Kidney epithelial cell (primary cell): ENCODE data around the gene HBM. TPM values are rescaled to one million over a fixed set of nuclear protein-coding genes. Genes with fewer than 3 reads are reported as not detected.
"Not testable (repeated sequence)": the region's sequence is repeated elsewhere in the genome, so short reads cannot be mapped to it uniquely, and the experiment has no call there.

ENCODE experiments used
- DNase-seq: peaks from one replicate; pipeline ENCODE4 v3.0.0-alpha.2; 2010; ENCODE audit warnings: low read depth
- H3K27me3 ChIP-seq: 2 replicates; pipeline ENCODE4 v1.6.0; 2011; ENCODE audit warnings: low read length; ENCODE audit not compliant: control insufficient read depth, insufficient read depth
- H3K36me3 ChIP-seq: 2 replicates; pipeline ENCODE4 v1.5.1; 2011; ENCODE audit warnings: low read length; ENCODE audit not compliant: control insufficient read depth, insufficient read depth
- H3K4me3 ChIP-seq: 2 replicates; pipeline ENCODE4 v1.5.1; 2011; ENCODE audit warnings: low read depth, mild to moderate bottlenecking, control low read depth, low read length
- total RNA-seq: library from RNA; depleted of rRNA; stranded (reverse); fragments of >200 nt; gene quantifications from 2 replicates; pipeline ENCODE4 v1.2.3, GENCODE V29; 2015
- TF ChIP-seq, protein P1 (sequence below): IDR thresholded peaks from 2 replicates; pipeline ENCODE4 v1.5.1; 2011; ENCODE audit warnings: mild to moderate bottlenecking, moderate library complexity, low read length, control low read depth, inconsistent platforms; ENCODE audit not compliant: insufficient read depth, poor library complexity, severe bottlenecking

HBM gene
- total RNA-seq, 1 donor from 2014 or later: not detected

DNA sequence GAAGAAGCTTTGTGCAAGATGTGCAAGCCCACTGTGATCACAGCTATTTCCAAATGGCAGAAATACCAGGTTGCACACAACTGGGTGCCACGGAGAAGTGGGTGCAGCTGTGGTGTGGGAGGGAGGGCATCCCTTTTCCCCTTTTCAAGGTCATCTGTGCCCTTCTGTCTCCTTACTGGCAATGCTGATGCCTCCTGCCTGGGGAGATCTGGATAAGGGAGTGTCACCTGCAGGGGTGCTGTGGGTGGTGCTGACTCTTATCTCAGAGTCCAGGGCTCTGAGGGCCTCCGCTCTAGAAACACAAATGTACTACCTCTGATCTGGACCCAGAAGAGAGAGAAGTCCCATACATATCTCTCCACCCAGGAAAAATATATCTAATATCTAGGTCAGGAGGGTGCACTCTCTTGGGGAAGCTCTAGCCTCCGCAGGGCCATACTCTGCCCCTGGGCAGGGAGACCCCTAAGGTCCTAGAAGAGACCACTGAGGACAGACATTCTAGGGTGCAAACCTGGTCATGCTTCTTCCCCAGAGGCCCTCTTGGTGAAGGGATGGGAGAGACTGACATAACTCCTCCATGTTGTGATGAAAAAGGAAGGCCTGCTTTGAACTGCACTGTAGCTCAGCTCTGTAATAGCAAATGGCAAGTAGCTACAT, 45.8 kb upstream of the HBM start:
- Histone ChIP-seq H3K27me3 (no peaks in the 10 kb centered on the region), H3K4me3 (no peak overlapping the region), H3K36me3 (no peaks in the 10 kb centered on the region)
- TF ChIP-seq, protein P1, sequence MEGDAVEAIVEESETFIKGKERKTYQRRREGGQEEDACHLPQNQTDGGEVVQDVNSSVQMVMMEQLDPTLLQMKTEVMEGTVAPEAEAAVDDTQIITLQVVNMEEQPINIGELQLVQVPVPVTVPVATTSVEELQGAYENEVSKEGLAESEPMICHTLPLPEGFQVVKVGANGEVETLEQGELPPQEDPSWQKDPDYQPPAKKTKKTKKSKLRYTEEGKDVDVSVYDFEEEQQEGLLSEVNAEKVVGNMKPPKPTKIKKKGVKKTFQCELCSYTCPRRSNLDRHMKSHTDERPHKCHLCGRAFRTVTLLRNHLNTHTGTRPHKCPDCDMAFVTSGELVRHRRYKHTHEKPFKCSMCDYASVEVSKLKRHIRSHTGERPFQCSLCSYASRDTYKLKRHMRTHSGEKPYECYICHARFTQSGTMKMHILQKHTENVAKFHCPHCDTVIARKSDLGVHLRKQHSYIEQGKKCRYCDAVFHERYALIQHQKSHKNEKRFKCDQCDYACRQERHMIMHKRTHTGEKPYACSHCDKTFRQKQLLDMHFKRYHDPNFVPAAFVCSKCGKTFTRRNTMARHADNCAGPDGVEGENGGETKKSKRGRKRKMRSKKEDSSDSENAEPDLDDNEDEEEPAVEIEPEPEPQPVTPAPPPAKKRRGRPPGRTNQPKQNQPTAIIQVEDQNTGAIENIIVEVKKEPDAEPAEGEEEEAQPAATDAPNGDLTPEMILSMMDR: no peak
- DNase-seq: no peak

DNA sequence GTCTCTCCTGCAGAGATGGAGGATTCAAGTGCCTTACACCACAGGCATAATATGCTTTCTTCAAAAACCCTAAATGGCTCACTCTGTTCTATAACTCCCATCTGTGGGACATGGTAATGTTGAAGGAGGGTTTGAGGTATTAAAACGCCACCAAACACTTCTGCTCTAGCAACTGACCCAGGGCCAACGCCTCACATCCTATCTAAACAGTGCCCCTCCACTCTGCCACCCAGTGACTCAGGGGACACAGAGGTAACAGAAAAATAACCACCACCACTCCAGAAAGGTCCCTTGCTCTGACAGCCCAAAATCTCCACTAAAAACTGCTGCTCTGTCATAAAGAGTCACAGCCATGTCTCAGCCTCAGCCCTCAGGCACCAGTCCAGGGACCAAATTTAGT, 45.0 kb upstream of the HBM start:
- Histone ChIP-seq H3K4me3 (no peak overlapping the region), H3K36me3 (no peaks in the 10 kb centered on the region), H3K27me3 (no peaks in the 10 kb centered on the region)
- no peak for DNase-seq
- TF ChIP-seq, protein P1: no peak

DNA sequence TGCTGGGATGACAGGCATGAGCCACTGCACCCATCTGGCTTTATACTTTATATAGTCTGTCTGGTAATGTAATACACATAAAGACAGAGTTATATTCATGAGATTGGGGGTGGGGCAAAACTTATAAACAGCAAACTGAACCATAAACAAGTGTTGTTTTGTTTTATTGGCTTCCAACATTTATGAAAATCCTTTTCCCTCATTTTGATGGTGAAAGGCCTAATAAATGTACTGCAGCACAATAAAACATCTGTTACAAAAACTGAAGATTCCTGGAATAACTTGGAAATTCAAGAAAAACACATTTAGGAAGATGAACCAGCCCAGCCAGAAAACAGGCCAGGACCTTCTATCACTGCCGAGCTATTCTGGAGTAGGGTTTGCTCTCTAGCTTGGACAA, 43.4 kb upstream of the HBM start:
- TF ChIP-seq, protein P1: no peak
- no peak for DNase-seq
- H3K27me3 ChIP-seq: no peaks in the 10 kb centered on the region
- no peak overlapping the region for H3K4me3 ChIP-seq
- H3K36me3 ChIP-seq: no peaks in the 10 kb centered on the region

DNA sequence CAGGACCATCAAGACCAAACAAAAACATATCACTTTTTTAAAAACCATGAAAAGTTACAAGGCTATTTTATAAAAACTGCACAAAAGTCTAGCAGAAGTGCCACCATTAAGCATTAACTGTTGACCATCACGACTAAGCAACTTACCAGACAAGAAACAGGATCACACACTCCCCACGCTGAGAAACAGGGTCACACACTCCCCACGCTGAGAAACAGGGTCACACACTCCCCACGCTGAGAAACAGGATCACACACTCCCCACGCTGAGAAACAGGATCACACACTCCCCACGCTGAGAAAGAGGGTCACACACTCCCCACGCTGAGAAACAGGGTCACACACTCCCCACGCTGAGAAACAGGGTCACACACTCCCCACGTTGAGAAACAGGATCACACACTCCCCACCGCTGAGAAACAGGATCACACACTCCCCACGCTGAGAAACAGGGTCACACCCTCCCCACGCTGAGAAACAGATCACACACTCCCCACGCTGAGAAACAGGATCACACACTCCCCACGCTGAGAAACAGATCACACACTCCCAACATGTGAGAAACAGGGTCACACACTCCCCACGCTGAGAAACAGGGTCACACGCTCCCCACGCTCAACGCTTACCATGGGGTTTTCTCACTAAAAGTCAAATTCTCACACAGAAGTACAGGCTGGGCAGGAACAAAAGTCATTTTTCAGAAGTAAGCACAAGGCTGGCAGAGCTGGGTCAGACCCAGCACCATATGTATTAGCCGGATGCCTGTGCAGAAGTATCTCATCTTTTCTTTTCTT, 42.0 kb upstream of the HBM start:
- H3K36me3 ChIP-seq, H3K27me3 ChIP-seq, H3K4me3 ChIP-seq, DNase-seq: not testable (repeated sequence)

DNA sequence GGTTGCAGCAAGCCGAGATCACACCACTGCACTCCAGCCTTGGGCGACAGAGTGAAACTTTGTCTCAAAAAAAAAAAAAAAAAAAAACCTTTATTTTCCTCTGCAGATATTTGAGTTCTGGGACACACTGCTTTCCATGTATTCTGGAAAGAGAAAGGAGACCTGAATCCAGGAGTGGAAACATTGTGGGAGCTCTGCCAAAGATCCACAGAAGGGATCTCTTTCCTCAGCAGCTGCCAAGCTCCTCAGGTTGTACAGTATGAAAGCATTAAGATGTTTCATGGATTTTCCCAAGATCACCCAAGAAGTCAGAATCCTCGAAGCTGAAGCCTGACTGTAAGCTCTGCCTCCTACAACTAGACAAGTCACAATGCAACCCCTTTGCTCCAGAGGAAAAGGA, 40.8 kb upstream of the HBM start:
- H3K36me3 ChIP-seq: peaks cover 2% of the 10 kb centered on the region
- DNase-seq: no peak
- no peaks in the 10 kb centered on the region for H3K27me3 ChIP-seq
- no peak overlapping the region for H3K4me3 ChIP-seq
- TF ChIP-seq, protein P1: no peak

DNA sequence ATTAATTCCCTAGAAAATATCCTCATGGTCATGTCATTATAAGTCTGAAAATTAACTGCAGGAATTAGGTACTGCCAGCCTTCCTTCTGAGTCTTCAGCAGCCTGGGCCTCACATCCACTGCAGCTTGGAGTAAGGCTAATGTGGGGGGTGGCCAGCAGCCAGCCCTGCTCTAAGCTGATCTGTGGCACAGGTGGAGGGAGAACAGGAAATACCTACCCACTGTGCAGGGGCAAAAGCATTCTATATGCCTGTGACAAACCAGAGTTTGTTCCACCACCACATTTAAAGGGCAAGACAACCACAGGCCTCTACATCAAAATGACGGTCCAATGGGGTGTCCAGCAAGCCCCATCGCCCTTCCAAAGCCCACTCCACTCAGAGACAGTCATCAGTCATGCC, 36.7 kb upstream of the HBM start:
- Histone ChIP-seq H3K27me3 (no peaks in the 10 kb centered on the region), H3K4me3 (no peak overlapping the region), H3K36me3 (peaks cover 2% of the 10 kb centered on the region)
- TF ChIP-seq, protein P1: no peak
- DNase-seq: no peak
